Epidermal melanocyte (primary cell): Measurements from ENCODE around the gene SETBP1.

Experiments
- DNase-seq: peaks from one replicate; pipeline ENCODE4 v3.0.0; 2011; ENCODE audit warnings: low spot score; ENCODE audit not compliant: insufficient read length

SETBP1 gene

DNA sequence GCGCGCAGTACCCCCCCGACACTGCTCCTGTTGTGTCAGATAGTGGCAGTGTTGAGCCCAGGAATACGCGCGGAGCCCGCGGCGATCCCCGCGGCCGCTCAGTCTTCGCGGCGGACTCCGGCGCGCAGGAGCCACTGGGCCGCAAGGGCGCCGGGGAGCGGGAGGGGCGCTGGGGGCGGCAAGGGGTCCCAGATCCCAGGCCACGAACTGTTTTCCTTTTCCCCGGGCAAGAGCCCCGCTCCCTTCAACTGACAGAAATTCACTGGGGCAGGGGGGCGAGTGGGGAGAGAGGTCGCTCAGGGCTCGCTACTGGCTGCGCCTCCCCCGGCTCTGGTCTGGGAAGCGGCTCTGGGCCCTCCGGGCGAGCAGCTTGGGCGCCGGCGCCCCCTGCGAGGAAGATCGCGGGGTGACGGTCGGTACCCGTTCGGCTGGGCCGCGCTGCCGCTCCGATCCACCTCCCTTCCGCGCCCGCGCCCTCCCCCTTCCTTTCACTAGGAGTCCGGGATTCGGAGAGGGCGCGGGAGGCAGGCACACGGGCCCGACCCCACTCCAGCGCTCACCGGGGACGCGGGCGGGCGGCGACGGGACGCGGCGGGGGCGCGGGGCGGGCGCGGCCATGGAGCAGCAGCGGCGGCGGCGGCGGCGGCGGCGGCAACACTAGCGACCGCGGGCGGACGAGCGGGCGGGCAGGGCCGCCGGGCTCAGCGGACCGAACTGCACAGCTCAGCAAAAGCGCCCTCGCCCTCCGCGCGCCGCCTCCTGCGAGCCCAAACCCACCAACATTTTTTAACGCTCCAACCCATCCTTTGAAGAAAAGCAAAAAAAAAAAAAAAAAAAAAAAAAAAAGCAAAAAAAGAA is 1.4 kb upstream of the SETBP1 start:
- peak; percentile 92 for DNase-seq

DNA sequence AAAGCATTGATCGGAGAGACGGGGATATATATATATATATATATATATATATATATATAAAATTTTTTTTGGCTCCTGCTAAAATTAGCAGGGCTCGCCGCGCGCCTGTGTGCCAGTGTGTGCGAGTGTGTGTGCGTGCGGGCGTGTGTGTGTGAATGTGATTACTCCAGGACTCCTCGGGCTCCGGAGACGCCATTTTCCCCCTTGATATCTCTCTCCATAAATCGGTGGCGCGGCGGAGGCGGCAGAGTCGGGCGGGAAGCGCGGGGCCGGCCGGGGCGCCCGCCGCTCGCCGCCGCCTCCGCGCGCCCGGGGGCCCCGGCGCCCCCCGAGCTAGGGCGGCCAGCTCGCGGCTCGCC is 795 bp upstream of the SETBP1 start:
- no peak for DNase-seq

DNA sequence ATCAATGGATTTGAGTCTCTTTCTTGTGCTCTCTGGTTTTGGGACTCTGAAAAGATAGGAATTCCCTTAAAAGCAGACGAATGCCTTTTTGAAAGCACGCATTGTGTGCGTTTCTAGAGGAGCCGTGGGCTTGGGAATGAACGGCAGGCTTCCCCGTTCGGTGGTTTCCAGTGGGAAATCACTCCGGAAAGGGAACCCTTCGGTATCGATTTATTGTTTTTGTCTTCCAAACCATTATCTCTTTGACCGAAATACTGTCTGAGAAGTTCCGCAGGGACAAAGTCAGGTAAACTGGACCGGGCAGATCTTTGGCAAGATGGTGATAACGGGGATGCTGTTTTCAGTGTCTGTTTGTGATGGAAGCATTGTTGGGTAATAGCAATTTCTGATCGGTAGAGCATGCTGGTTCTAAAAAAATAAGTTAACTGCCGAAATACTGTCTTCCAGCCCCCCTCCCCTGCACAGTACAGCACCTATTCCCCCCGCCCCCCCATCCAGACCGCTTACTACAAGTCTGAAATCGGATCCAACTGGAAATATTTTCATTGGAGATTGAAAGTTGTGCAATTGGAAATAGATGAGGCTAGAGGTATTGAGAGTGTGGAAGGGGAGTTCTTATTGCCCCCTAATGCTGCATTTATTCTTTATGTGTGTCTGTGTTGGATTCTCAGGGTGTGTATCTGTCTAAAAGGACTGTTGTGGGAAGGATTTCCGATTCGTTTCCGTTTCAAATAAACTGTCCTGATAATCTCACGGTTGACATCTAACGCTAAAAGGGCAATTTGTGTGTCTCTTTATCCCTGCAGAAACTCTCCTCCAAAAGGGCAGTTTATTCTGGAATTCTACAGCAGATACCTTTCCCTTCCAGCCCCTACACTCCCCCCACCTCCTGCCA is 635 bp downstream of the SETBP1 start:
- DNase-seq = no peak

DNA sequence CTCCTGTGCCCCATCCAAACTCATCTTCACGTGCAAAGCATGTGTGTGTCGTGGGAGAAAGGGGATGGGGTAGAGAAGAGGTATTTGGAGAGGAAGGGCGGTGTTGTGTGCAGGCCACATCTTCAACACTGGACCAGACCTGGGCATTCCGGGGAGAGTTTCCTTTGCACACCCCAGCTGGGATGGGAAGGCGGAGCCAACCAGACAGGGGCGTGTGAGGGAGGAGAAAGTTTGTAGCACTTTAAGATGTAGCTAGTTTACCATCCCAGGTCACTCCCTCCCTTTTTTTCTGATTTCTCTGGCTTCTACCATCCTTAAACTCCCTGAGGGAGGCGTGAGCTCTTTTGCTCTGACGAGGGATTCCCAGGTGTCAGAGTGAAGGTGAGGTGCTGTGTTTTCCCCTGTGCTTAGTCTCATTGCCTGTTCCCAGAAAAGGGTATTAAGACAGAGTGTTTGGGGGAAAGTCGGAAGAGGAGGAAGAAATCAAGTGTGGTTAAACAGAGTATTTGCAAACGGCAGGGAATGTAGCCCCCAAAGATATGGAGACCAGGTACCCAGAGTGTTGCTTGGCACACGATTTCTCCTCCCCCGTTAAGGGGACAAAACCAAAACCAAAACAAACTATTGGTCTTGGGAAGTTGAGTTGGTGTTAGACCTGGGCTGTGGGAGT is 1.6 kb downstream of the SETBP1 start:
- no peak for DNase-seq

DNA sequence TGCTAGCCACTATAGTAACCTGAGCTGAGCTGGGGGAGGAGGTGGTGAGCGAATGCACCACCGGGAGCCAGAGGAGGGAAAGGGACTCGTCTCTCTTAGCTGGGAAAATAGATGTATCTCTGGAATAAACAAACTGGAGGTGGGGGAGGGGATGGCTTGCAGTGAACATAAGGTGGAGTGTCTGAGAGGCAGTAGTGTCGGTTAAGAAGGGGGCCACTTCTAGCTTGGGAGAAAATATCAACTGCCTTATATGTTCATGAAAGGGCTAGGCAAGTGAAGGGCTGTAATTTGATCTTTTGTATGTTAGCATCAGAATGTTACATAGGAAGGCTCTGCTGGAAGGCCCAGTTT is 2.2 kb downstream of the SETBP1 start:
- no peak for DNase-seq

DNA sequence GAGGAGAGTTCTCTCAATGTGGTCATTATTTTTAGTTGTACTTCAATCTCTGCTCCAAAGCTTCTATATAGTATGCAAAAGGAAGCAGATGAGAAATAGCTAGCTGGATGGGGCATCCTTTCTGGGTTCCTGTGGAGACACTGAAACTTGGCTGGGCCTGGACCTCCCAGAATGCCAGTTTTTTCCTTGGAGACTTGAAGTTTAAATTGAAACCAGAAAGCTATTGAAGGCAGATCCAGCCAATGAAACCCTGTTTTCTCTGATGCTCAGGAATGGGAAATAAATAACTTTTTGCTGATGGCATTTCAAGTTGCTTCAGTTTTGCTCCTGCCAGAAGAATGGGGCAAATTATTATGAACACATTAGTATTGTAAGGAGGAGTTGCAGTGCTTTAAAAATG is 2.9 kb downstream of the SETBP1 start:
- DNase-seq = peak; percentile 79

DNA sequence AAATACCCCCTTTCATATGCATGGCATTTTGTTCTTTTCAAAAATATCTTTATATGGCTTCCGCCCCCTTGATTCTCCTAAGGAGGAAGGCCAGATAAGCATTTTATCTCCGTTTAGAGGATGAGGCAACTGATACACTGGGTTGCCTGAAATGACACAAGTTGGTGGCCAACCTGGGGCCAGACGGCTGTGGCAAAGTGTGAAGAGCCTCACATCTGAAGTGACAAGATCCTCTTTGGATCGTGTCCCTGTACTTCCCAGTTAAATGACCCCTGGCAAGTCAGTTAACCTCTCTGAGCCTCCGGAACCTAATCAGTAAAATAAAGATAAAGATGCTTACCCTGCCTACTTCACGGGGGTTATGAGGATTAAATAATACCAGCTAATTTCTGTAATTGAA is 4.6 kb downstream of the SETBP1 start:
- no peak for DNase-seq

DNA sequence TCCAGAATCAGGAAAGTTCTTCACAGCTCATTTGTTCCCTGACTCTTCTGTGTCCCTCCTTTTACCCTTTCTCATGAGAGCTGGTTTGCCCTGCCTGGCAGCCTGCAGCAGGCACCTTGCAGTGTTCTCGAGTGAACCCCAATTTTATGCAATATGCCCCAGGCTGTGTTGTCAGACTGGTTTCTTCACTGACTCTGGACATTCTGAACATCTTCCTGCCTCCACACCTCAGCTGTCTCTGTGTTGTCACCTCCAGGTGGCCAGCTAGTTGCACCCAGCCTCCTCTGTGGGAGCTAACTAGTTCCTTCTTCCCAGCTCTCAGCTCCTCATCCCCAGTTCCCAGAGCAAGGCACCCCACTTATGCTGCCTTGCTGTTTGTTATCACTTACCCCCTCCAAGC is 5.5 kb downstream of the SETBP1 start:
- DNase-seq = no peak

DNA sequence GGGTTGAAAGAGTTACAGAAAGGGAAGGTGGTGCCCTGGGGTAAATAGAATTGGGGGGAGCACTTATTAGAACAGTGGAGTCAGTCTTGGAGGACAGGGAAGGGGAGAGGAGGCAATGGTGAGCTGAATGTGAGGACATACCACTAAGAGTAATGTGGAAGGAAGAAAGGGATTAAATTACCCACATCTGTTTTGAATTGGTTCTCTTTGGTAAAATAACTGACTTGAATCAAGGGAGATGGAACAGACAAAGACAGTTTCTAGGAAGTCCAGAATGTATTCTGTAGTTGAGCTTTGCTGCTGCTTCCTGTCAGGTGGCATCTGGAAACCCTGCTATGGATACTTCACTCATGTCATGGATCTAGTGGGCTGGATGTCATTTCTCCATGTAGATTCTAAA is 6.7 kb downstream of the SETBP1 start:
- no peak for DNase-seq

DNA sequence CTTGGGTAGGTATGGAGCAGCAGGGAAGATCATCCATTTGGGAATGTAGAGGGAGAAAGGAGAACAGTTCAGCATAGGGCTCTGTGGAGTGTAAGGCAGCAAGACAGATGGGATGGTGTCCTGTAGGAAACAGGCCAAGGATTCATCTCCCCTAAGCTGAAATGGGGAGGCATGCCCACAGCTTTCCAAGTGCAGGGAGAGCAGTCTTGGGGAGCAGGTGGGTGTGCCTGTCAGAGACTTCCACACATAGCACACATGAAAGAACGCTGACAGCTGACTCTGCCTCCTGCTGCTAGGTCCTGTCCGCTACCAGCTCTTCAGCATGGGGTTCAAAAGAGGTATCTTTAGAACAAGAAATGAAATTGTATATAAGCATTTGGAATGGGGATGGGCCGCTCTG is 9.0 kb downstream of the SETBP1 start:
- no peak for DNase-seq

DNA sequence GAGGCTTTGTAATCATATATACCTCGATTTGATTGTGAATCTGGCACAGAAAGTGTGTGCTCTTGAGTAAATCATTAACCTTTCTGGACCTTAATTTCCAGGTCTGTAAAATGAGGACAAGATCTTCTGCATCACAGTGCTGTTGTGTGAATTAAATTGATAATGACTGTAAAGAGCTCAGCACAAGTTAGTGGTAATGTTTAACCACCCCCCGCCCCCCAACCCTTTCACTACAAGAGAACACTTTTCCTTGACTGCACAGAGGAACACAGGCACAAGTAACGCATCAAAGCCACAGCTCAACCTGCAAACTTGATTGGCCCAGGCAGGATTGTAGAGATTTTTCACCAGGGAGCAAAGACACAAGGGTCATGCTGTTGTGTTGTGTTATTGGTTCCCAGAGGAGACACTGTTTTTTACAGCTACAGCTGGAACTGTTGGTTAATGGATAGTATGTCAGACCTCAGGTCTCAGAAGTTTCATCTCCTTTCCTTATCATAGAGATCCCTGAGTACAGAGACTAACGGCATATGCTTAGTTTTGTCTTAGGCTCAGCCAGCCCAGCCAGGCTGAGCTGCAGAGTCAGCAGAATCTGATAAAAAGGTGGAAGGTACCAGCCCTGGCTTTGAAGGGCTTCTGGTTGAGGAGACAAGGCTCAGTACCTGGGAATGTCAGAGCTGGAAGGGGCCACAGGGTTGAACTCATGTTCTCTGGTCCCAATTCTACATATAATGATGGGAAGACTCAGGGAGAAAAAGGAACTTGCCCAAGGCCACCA is 10.6 kb downstream of the SETBP1 start:
- no peak for DNase-seq

DNA sequence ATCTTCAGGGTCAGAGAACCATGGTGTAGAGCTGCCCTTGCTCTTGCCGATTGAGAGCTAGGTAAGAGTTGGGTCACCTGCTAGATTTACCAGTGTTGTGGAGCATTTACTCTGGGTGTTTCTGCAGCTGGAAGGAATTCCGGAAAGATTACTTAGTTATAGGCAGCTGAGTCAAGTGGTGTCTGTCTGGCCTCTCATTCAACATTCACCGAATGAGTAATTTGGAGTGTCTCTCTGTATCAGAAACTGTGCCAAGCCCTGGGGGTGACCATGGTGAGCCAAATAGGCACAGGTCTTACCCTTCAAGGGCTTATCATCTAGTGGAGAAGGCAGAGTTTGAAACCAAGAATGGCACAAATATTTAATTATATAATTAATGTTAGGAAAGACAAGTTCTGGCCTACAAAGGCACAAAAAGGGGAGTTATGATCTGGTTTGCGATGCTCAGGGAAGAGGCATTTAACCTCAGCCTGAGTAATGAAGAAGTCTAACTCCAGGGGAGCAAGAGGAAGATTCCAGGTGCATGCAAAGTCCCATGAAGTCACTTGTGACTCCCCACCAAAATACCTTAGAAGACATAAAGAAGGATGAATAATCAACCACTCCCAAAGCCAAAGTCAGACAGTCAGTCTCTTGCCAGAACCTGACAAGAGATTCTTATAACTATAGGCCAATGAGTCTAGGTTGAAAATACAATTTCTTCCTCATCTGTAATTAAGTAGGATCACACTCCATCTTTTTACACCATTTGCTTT is 12.5 kb downstream of the SETBP1 start:
- DNase-seq = no peak

DNA sequence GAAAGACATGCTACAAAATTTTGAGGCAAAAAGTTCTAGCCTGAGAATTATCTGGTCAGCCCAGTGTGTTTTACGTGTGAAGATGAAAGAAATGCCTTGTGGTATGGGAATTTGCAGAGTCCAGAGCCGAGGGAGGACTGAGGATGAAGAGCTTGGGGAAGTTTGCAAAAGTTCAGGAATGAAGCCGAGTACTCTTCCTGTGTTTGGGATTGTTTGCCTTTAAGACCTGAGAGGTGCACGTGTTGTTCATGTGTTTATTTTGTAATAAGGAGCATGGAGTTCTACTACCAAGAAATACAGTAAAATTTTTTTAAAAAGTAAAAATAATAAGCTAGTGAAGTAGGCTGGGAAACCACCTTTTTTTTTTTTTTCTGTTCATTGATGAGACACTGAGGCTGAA is 14.8 kb downstream of the SETBP1 start:
- DNase-seq = no peak

DNA sequence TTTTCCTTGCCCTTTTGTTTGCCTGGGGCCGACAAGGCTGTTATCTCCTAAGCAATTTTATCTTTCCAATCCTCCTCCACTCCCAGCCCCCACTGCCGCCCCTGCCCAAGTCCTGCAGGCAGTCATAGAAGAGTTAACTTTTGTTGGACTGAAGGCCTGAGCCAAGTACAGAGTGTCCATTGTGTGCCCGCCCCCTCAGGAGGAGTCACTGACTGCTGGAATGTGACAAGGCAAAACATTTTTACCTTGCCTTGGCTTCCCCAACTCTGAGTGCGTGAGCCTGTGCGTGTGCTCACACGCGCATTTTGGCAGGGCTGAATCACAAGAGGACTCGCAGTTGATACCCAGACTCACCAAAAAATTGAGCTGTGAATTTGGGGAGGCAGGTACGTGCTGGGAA is 16.2 kb downstream of the SETBP1 start:
- no peak for DNase-seq

DNA sequence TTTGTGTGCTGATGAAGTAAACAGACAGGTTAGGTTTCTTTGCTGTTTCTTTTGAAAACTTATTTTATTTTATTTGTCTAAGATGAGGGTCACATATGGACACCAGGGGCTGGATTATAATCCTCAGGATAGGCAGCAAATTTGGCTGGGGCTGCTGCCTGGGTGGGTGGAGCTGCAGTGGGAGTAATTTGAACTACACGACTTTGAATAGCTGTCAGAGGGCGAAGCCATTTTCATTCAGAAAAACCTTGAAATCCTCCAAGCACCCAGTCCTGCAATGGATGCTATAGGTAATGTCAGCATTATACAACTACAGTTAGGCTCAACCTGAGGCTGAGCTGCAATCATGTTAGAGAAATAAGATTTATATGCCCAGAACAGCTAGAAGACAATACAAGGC is 16.6 kb downstream of the SETBP1 start:
- no peak for DNase-seq

DNA sequence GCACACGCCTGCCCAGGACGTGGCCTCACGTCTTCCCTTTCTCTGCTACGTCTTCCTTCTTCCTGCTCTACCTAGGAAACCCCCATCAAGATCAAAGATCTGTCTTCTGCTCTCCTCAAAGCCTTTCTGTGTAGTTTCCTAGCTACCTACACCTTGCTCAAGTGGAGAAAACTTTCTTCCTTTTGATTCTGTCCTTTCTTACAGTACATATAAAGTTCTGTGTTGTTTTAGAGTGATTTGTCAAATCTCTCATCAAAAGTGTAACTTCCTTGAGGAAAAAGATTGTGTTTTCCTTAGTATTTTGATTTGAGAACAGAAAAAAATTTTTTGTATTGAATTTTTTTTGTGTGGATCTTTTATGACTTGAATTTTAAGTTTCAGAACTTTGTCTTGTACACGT is 17.8 kb downstream of the SETBP1 start:
- no peak for DNase-seq

DNA sequence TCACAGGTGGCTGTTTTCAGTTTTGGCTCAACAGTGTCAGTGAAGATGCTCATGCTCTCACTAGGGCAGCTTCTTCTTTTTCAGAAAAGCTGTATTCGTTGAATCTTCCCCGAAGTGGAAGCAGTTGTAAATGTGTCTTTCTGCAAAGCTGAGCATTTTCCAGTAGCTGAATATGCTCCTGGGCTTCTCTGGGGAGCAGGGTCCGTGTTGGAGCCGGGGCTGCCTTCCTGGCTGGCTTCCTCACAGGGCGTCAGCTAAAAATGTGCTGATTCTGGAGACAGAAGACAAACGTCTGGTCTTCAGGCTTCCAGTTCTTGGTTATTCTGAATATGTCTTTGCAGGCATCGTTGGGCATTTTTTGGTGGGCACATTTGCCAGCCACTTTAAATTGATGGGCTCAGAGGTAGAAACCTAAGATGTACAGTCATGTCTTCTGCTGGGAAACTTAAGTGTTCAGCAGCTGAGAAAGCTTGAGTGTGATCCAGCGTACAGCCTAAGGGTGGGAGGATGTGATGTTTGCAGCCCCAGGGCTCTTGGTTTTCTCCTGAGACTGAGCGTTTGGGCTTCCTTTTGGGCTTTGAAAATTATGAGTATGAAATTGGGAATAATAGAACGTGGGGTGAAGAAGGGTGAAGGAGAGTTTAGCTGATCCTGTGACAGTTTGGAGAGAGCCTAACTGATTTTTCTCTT is 19.0 kb downstream of the SETBP1 start:
- DNase-seq = no peak

DNA sequence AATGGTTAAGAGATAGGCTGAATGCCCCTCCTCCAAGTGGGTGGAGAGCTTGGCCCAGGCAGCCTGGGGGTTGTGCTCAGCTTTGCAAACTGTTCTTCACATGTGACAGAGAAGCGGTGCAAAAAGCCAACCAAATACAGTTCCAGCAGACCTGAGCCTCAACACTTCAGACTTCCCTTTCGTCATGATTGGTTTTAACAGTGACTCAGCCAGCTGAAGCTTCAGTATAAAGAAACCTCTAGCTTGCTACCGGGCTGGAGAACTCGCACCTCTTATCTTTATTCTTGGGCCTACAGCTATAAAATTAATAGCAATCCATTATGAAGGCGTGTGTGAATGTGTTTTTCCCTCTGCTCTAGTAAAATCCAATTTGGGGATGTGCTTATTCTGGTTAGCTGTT is 20.0 kb downstream of the SETBP1 start:
- no peak for DNase-seq

DNA sequence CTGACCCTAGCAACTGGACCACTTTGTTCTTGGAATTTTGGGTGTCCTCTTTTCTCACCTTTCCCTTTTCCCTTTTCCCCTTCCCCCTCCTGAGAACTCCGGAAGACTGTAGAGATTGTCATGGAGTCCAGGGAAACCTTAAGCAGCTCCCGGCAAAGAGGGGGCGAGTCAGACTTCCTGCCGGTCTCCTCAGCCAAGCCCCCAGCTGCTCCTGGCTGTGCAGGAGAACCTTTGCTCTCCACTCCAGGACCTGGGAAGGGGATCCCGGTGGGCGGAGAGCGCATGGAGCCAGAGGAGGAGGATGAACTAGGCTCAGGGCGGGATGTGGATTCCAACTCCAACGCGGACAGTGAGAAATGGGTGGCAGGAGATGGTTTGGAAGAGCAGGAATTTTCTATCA is 20.5 kb downstream of the SETBP1 start:
- DNase-seq = no peak

DNA sequence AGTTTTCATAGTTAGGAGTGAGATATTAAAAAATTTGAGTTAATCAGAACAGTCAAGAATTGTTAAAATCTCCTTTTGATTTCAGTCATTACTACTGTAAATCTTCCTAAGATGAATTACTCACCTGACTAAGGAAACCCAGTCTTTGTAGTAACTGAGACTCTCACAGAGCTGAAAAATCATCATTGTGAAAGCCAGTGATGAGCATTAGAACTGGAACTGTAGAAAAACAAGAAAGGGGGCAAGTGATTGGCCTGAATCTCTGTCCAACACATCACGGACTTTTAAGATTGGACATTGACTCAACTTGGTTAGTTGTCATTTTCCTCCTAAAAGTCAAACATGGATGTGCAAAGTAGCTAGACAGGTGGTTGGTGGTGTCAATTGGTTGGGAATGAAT is 21.9 kb downstream of the SETBP1 start:
- no peak for DNase-seq
